Renal cortical epithelial cell (primary cell): ENCODE data around the gene RPE65. TPM values are rescaled to one million over a fixed set of nuclear protein-coding genes. Genes with fewer than 3 reads are reported as not detected.
"Not testable (repeated sequence)": the region's sequence is repeated elsewhere in the genome, so short reads cannot be mapped to it uniquely, and the experiment has no call there.

ENCODE experiments used
- DNase-seq: peaks from one replicate; pipeline ENCODE4 v3.0.0-alpha.2; 2011; ENCODE audit warnings: low read depth
- total RNA-seq: library from RNA; depleted of rRNA; stranded (reverse); fragments of >200 nt; gene quantifications from 2 replicates; pipeline ENCODE4 v1.2.3, GENCODE V29; 2014

RPE65 gene
- total RNA-seq, 1 donor from 2014 or later, result not detected

DNA sequence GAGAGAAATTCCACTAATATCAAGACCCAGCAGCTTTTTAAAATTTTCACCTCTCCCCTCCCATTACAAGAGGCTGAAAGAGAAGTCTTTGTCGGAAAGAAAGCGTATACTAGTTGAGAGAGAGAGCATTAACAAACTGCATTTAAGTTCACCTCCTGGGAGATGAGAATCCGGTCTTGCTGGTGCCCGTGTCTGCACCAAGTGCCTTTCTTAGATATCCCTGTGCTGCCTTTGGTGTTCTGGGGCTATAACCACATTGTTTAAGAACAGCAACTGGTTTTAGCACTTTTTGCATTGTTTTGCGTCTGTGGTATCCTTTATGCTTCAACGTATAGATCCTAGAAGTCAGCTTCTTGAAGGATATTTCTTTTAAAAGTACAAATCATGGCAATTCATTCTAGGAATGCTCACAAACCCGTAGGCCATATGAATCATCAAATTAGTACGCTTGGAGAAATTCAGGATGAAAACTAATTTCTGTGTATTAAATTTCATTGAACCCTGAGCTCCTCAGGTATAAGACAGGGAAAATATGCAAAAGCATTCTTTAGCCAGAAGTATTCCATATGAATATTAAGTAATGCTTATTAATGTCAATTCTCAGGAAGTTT, 3.4 kb upstream of the RPE65 start:
- DNase-seq, result no peak

- no peak for DNase-seq
Observed at GRCh38 chr1:68448365-68448764, 1.4 kb downstream of the RPE65 start.

- no peak for DNase-seq
Observed at GRCh38 chr1:68445709-68446108, 4.0 kb downstream of the RPE65 start.

DNA sequence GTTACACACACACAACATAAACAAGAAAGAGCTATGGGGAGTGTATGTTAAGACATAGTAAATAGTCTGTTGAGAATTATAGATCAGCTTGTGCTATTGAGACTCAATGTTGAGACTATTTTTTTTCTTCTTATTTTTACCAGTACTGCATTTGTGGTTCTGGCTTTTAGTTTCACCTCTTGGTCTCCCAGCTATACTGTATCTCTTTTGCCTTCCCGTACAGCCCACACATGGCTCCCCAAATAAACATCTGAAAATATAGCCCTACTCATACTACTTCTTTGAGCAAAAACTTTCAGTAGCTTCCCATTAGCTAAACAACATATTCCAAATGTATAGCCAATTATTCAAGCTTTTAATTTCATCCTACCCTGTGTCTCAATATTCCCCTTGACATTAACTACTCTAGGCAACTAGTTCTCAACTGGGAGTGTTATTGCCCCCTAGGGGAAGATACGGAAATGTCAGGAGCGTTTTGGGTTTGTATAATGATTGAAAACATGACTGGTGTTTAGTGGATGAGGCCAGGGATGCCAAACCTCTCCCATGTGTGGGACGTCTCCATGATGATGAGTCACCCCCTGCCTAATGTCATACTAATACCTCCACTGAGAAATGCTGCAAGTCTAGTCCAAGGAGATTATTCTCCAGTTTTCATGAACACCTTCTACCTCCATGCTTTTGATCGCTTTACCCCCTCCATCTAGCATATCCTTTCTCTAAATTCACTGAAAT, 6.8 kb downstream of the RPE65 start:
- peak; percentile 73 for DNase-seq

- no peak for DNase-seq
Observed at GRCh38 chr1:68442006-68442405, 7.7 kb downstream of the RPE65 start.

DNA sequence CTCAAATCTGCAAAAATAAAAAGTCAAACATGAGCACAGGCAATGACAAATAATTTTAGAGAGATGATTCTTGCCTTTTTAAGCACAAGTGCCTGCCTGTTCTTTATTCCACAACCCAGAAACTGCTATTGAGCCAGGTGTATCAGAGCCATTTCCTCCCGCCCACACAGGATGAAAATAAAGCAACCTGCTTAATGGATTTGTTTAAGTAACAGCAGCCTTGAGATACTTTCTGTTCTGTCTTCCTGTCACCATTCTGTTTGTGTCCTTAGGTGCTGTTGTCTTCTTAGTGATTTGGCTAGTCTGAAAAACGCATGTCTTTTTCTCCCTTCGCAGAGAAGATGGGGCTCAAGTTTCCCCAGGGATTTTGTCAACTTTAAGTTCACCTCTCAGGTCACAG, 11.4 kb downstream of the RPE65 start:
- peak; percentile 23 for DNase-seq

DNA sequence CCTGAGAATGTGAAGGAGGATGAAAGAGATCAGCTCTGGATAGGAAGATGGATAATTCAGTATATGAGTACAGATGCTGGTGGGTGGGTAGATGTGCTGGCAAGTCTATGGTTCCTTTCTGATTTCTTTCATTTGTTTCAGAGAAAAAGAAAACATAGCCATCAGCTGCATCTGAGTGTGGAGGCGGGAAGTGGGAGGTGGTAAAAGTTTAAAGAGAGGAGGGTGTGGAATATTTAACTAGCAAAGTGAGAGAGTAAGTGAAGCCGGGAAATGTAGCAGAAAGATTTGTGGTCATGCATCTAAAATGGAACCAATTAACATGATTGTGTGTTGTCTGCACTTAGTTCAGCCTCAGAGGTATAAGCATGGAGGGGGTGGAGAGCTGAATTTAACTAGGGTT, 16.4 kb downstream of the RPE65 start:
- DNase-seq, result peak; percentile 53

GRCh38 chr1:68431076-68431475, 18.7 kb downstream of the RPE65 start:
- no peak for DNase-seq

GRCh38 chr1:68429233-68429808, 20.4 kb downstream of the RPE65 start:
- DNase-seq, result no peak

DNA sequence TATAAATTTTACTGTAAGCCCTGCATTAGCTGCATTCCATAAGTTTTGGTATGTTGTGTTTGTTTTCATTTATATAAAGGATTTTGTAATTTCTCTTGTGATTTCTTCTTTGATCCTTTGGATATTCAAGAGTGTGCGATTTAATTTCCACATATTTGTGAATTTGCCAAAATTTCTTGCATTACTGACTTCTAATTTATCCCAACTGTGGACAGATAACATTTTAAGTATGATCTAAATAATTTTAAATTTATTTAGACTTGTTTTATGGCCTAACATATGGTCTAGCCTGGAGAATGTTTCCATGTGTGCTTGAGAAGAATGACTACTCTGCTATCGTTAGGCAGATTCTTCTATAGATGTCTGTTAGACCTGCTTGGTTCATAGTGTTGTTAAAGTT, 23.2 kb downstream of the RPE65 start:
- DNase-seq, result no peak

DNA sequence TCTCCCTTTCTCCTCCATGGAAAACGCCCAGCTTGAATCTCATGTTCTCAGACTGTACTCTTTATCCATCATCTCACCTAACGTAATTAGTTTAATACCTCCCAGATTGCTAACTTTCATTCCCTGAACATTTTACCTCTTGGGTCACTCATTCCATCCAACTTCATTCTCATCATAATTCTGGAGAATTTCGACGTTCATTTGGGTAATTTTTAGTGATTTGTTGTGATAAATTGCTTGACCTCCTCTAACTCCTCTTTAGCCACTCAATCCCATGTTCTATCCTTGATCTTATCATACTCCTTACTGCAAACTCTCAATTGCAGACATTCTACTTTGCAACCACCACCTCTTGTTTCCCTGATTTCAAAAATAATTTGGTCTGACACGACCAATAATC, 28.4 kb downstream of the RPE65 start:
- DNase-seq, result no peak

DNA sequence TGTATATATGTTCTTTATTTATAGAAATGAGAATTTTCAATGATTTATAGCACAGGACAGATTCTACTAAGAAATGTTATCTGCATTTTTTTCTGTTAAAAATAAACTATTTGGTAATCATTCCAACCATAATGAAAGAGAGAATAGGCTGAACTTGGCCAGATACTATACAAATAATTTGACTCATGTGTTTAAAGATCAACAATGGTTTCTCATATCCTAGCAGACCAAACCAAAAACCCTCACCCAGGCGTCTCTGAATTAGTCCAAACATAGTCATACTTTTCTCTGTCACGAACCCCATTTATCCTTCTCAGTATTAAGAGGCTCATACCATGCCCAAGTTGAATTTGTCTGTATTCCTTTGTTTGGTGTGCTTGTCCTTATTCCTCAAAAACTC, 40.3 kb downstream of the RPE65 start:
- DNase-seq, result peak; percentile 21

DNA sequence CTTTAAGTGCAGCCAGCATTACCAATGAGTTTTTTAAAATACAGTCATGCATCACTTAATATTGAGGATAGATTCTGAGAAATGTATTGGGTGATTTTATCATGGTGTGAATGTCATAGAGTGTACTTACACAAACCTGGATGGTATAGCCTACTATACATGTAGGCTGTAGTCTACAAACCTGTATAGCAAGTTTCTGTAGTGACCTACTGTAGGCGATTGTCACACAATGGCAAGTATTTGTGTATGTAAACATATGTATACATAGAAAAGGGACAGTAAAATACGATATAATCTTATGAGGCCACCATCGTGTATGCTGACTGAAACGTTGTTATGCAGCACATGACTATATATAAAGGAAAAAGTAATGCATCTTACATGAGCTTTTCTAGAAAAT, 48.2 kb downstream of the RPE65 start:
- no peak for DNase-seq

DNA sequence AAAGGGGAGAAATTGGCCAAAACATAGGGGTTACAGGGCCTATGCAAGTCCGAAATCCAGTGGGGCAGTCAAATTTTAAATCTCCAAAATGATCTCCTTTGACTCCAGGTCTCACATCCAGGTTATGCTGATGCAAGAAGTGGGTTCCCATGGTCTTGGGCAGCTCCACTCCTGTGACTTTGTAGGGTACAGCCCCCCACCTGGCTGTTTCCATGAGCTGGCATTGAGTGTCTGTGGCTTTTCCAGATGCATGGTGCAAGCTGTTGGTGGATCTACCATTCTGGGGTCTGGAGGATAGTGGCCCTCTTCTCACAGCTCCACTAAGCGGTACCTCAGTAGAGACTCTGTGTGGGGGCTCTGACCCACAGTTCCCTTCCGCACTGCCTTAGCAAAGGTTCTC, 54.2 kb downstream of the RPE65 start:
- DNase-seq, result not testable (repeated sequence)

DNA sequence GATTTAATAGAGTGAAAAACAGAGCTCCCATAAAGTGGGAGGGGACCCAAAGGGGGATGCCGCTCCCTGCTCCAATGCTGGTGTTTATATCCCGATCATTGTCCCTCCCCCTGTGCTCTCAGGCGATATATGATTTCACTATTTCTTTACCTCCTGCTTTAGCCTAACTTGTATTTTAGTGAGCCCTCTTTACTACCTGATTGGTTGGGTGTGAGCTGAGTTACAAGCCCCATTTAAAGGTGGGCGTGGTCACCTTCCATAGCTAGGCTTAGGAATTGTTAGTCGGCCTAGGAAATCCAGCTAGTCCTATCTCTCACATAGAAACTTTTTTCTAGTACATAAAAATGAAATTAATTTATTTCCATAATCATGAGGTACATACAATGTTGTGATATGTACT, 57.3 kb downstream of the RPE65 start:
- DNase-seq, result not testable (repeated sequence)

GRCh38 chr1:68385798-68386524, 63.8 kb downstream of the RPE65 start:
- not testable (repeated sequence) for DNase-seq

DNA sequence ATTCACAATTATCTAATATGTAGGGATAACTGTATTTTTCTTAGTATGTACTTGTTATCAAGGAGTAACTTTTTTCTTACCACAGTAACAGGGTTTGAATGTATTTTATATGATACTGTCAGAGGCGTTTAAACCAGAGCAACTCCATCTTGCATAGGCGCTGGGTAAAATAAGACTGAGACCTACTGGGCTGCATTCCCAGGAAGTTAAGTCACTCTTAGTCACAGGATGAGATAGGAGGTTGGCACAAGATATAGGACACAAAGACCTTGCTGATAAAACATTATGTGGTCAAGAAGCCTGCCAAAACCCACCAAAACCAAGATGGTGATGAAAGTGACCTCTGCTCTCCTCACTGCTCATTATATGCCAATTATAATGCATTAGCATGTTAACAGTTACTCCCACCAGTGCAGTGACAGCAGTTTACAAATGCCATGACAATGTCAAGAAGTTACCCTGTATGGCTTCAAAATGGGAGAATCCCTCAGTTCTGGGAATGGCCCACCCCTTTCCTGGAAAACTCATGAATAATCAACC, 64.8 kb downstream of the RPE65 start:
- peak; percentile 77 for DNase-seq

GRCh38 chr1:68384321-68384813, 65.4 kb downstream of the RPE65 start:
- peak; percentile 100 for DNase-seq

GRCh38 chr1:68383092-68383491, 66.7 kb downstream of the RPE65 start:
- no peak for DNase-seq

DNA sequence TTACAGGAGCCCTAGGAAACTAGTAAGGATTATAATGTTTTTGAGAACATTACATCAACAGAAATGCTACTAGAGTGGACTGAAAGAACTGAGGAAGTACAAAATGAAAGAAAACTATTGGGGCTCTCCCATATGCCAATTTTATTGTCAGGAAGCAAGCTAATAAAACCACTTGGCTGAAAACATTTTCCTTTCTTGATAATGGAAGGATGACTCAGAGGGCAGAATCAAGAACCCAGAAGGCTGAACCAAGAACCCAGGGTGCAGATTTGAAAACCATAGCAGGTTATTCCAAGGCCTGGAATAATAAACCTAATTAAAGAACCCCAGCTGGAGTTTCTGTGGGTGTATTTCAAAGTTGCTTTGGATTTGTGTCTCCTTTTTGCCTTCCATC, 70.7 kb downstream of the RPE65 start:
- peak; percentile 59 for DNase-seq
